Astrocyte of the spinal cord (primary cell): Measurements from ENCODE around the gene SMG6.
A peak's percentile ranks its signal among the peaks of the same experiment; 100 is the strongest.

ENCODE experiments used
- DNase-seq: peaks from one replicate; pipeline ENCODE4 v3.0.0; 2011; ENCODE audit warnings: low read depth, low spot score
- H3K4me3 ChIP-seq: 2 replicates; pipeline ENCODE4 v1.5.1; 2011; ENCODE audit warnings: low read depth, mild to moderate bottlenecking, low read length, moderate library complexity
- in situ Hi-C: cut with HindIII; loops from 2 replicates; pipeline ENCODE4 v1.10.0; 2017; ENCODE audit warnings: low sequenced_read_pairs
- TF ChIP-seq, protein P1 (sequence below): IDR thresholded peaks from 2 replicates; pipeline ENCODE4 v1.5.1; 2012; ENCODE audit warnings: low read depth, mild to moderate bottlenecking, low read length, inconsistent platforms

The SMG6 gene

DNA sequence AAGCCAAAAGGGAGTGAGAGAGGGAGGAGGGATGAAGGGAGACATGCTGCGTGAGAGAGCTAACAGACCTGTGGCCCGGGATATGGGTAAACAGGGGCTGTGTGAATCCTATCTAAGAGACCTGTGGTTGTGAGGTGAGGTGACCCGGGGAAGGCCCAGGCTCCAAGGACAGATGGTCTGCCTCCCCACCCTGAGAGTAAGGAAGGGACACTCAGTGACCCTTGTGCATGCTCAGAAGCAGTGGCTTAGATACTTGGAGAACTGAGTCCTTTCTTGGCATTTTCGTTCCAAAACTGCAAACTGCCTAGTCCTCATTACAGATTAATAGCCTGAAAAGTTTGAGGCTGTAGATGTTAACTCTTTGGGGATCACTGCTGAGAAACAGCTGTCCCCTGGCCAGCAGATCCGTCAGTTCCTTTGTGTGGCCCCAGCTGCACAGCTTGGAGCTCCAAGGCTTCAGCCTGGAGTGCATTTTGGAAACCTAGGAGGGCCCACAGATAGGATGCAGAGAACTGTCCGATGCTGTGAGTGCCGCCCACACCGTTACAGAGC, 121.6 kb downstream of the SMG6 start:
- no peak for DNase-seq
- in situ Hi-C loops = no loop called here
- no peak overlapping the region for H3K4me3 ChIP-seq
- TF ChIP-seq, protein P1, sequence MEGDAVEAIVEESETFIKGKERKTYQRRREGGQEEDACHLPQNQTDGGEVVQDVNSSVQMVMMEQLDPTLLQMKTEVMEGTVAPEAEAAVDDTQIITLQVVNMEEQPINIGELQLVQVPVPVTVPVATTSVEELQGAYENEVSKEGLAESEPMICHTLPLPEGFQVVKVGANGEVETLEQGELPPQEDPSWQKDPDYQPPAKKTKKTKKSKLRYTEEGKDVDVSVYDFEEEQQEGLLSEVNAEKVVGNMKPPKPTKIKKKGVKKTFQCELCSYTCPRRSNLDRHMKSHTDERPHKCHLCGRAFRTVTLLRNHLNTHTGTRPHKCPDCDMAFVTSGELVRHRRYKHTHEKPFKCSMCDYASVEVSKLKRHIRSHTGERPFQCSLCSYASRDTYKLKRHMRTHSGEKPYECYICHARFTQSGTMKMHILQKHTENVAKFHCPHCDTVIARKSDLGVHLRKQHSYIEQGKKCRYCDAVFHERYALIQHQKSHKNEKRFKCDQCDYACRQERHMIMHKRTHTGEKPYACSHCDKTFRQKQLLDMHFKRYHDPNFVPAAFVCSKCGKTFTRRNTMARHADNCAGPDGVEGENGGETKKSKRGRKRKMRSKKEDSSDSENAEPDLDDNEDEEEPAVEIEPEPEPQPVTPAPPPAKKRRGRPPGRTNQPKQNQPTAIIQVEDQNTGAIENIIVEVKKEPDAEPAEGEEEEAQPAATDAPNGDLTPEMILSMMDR = no peak

DNA sequence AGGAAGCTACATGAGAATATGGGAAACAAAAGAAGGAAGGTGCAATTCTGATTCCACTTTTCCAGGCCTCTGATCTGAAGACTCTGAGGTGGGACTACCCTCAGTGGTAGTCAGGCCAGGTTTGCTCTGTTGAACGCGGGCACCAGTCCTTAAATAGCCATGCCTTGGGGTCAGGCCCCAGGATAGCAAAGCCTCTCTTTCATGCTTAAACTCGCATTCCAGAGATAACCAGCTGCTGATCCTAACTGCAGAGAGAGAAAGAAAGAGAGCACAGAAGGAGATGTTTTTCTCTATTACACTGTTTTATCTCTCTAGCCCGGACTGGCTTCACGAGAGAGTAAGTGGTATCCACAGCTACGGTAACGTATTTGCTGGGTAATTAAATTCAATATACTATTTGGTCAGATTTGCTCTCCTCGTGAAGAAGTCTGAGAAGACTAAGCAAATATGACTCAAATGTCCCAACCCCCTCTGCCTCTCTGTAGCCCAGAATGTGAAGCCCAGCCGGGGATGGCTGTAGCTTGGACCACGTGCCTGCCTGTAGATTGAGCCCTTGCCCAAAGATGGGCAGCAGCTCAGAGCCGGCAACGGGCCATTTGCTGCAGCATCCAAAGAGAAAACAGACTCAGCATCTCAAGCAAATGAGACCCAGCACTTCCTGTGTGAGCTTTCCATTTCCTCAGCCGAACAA, 122.2 kb downstream of the SMG6 start:
- in situ Hi-C loops = no loop called here
- TF ChIP-seq, protein P1 = no peak
- DNase-seq = peak; percentile 96
- H3K4me3 ChIP-seq = no peak overlapping the region

DNA sequence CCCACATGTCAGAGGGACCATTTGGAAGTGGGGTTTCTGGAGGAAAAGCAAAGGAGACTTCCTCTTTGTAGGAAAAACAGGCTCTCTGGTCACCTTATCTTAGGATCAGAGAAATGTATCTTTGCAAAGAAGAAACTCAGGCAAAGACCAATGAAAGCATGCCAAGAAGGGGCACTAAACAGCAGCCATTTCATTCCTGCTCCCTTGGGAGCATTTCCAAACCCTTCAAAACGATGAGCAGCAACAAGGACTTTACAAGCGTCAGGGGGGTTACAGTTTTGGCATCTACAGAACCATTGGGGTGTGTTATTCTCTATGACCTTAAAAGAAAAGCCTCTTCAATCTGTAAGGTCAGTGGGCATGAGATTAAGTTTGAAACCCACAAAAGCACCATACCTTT, 122.8 kb downstream of the SMG6 start:
- no peak for DNase-seq
- TF ChIP-seq, protein P1 = no peak
- in situ Hi-C loops = no loop called here
- no peak overlapping the region for H3K4me3 ChIP-seq

DNA sequence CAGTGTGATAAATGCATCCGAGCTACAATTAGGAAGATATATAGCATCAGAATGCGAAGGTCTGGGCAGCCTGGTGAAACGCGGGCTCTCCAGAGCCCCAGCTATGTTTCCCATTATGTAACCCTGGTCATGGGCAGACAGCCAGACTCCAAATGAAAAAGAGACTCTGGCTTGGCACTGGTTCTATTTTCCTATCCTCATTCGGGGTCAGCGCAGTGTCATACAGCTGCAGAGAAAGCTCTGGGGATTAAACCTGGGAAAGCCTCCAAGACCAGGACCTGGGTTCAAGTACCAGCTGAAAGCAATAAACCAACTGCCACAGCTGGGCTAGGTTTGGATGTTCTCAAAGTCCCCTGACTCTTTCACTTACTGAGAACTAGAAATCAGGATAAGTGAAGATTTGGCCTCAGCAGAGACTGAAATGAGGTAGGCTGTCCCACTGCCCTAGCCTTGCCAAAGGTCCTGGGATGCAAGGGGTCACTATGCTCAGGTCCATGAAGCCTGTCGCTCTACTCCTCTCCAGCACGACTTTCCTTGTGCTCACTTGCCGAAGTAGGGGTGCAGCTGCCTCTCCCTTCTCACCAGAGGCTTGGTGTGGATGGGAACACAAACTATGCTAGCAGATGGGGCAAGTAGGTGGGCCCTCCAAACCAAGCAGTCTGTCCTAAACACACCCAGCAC, 123.8 kb downstream of the SMG6 start:
- DNase-seq = peak; percentile 98
- TF ChIP-seq, protein P1 = no peak
- in situ Hi-C loops = loop anchor here (10.0 kb wide), 1 partner anchor 115 kb away; no protein-coding TSS in a partner anchor
- H3K4me3 ChIP-seq = no peak overlapping the region

DNA sequence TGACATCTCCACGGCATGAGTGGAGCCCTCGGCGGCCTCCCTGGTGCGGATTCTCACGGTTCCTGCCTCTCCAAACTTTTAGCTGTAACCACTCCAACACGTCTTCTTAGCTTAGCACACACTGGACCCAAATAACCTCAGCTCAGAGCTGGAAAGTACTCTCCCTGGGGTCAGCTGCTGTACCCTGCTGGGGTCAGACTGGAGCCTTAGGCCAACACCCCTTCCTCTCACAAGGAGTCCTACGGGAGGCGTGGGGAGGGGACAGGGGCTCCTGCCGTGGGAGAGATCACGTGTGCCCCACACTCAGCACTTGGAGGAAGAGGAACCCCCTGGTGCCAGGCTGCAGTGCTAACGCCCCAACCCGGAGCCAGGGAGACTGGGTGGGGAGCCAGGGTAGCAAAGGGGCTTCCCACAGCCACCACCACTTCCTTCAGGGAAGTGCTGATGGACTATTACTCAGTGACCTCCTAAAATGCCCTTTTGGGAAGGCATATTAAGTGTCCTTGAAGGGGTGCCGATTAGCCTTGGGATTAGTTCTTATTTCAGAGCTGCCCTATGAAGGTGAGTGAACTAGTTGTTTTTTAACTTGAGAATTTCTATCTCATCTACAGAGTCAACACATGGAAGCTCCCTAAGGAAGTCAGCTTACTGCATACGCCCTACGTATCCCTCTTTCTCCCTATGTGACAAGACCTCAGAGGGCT, 124.6 kb downstream of the SMG6 start:
- no peak overlapping the region for H3K4me3 ChIP-seq
- TF ChIP-seq, protein P1 = no peak
- DNase-seq = no peak
- in situ Hi-C loops = loop anchor here (10.0 kb wide), 1 partner anchor 114 kb away; no protein-coding TSS in a partner anchor

DNA sequence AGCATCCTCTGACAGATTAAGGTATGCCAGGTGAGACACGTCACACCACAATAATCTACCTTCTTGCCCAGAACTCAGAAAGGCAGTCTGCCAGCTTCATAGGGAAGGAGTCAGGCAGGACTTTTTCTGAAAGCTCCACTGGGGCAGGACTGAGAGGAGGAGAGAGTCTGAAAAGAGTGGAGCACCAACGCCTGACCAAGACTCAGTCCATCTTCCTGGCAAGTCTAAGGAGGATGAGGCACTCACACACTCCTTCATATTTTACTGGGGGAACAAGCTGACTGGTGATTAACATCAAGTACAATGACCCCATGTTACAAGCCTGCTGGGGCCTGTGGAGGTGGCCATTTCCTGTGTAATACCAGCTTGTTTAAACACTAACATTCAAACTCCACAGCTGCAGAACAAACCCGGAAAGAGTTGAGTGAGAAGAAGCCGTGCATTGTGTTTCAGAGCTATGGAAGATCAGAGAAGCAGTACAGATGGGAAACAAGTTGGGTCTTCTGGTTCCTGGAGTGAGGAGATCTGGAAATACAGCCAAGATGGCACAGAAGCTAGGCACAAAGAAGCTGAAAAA, 126.3 kb downstream of the SMG6 start:
- TF ChIP-seq, protein P1 = no peak
- in situ Hi-C loops = loop anchor here (10.0 kb wide), 1 partner anchor 113 kb away; no protein-coding TSS in a partner anchor
- H3K4me3 ChIP-seq = no peak overlapping the region
- peak; percentile 73 for DNase-seq
